Endothelial cell (in vitro differentiated cells): Measurements from ENCODE around the gene ELOVL1. TPM values are rescaled to one million over a fixed set of nuclear protein-coding genes. Genes with fewer than 3 reads are reported as not detected.

Experiments used
- DNase-seq: peaks from one replicate; pipeline ENCODE4 v3.0.0; 2021; ENCODE audit warnings: low spot score
- H3K27ac Mint-ChIP-seq: one replicate; pipeline ENCODE4 v1.8.0; 2021; ENCODE audit warnings: mixed read lengths, inconsistent platforms; ENCODE audit not compliant: unreplicated experiment
- H3K27me3 Mint-ChIP-seq: one replicate; pipeline ENCODE4 v1.8.0; 2021; ENCODE audit warnings: mild to moderate bottlenecking, moderate library complexity, mixed read lengths, inconsistent platforms; ENCODE audit not compliant: unreplicated experiment
- H3K36me3 Mint-ChIP-seq: one replicate; pipeline ENCODE4 v1.8.0; 2021; ENCODE audit warnings: mild to moderate bottlenecking, low read depth, mixed read lengths, inconsistent platforms; ENCODE audit not compliant: unreplicated experiment
- H3K4me1 Mint-ChIP-seq: one replicate; pipeline ENCODE4 v1.8.0; 2021; ENCODE audit warnings: mild to moderate bottlenecking, mixed read lengths, inconsistent platforms; ENCODE audit not compliant: unreplicated experiment
- H3K4me3 Mint-ChIP-seq: one replicate; pipeline ENCODE4 v1.8.0; 2021; ENCODE audit warnings: mild to moderate bottlenecking, mixed read lengths, inconsistent platforms; ENCODE audit not compliant: unreplicated experiment
- H3K9me3 Mint-ChIP-seq: one replicate; pipeline ENCODE4 v1.8.0; 2021; ENCODE audit warnings: mixed read lengths, inconsistent platforms; ENCODE audit not compliant: unreplicated experiment
- total RNA-seq: library from RNA; stranded (reverse); fragmentation: NEBNext Ultra II Directional; extraction: Animal tissue kit (Norgen Biotek cat#: 25700); gene quantifications from one replicate; pipeline ENCODE4 v1.2.1, GENCODE V29; 2021; ENCODE audit not compliant: unreplicated experiment
- TF ChIP-seq, protein P1 (sequence below): fragments of 200-600 bp; sonication (generic); IDR thresholded peaks from one replicate; pipeline ENCODE4 v1.5.0; 2021; ENCODE audit warnings: antibody characterized with exemption; ENCODE audit not compliant: unreplicated experiment

The ELOVL1 gene
- total RNA-seq, 1 donor from 2014 or later = 88.7 TPM

DNA sequence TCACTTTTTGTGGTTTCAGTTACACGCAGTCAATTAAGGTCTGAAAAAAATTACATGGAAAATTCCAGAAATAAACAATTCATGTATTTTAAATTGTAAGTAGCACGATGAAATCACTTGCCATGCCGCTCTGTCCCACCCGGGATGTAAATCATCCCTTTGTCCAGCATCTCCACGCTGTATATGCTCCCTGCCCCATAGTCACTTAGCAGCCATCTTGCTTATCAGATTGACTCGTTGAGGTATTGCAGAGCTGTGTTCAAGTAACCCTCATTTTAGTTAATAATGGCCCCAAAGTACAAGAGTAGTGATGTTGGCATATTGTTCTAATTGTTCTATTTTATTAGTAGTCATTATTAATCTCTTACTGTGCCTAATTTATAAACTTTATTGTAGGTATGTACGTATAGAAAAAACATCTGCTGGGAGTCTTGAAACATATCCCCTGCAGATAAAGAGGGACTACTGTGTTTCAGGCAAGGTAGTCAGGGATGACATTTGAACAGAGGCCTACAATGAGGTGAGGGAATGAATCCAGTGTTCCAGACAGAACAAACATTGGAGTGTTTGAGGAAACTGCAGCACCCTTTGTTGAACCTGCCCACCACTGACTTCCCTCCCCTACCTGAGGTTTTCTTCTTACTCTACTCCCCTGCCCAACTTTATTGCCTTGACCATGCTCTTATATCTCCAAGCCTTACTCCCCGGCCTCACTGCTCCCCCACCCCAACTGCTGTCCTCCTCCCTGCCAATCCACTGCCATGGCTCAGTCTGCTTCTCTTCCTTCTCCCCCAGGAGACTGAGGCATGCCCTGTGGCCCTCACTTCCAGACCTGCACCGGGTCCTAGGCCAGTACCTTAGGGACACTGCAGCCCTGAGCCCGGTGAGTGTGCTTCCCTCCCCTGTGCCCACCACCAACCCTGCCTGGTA is 16.1 kb downstream of the ELOVL1 start:
- Mint-ChIP-seq H3K36me3 (no peaks in the 10 kb centered on the region), H3K27ac (no peak overlapping the region), H3K9me3 (no peaks in the 10 kb centered on the region), H3K4me3 (no peak overlapping the region), H3K27me3 (peaks cover 16% of the 10 kb centered on the region), H3K4me1 (peaks cover 12% of the 10 kb centered on the region)
- TF ChIP-seq, protein P1, sequence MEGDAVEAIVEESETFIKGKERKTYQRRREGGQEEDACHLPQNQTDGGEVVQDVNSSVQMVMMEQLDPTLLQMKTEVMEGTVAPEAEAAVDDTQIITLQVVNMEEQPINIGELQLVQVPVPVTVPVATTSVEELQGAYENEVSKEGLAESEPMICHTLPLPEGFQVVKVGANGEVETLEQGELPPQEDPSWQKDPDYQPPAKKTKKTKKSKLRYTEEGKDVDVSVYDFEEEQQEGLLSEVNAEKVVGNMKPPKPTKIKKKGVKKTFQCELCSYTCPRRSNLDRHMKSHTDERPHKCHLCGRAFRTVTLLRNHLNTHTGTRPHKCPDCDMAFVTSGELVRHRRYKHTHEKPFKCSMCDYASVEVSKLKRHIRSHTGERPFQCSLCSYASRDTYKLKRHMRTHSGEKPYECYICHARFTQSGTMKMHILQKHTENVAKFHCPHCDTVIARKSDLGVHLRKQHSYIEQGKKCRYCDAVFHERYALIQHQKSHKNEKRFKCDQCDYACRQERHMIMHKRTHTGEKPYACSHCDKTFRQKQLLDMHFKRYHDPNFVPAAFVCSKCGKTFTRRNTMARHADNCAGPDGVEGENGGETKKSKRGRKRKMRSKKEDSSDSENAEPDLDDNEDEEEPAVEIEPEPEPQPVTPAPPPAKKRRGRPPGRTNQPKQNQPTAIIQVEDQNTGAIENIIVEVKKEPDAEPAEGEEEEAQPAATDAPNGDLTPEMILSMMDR = no peak
- no peak for DNase-seq

- no peaks in the 10 kb centered on the region for H3K9me3 Mint-ChIP-seq
- H3K4me3 Mint-ChIP-seq = no peak overlapping the region
- TF ChIP-seq, protein P1 = no peak
Measured at GRCh38 chr1:43350976-43351375, 16.8 kb downstream of the ELOVL1 start.

DNA sequence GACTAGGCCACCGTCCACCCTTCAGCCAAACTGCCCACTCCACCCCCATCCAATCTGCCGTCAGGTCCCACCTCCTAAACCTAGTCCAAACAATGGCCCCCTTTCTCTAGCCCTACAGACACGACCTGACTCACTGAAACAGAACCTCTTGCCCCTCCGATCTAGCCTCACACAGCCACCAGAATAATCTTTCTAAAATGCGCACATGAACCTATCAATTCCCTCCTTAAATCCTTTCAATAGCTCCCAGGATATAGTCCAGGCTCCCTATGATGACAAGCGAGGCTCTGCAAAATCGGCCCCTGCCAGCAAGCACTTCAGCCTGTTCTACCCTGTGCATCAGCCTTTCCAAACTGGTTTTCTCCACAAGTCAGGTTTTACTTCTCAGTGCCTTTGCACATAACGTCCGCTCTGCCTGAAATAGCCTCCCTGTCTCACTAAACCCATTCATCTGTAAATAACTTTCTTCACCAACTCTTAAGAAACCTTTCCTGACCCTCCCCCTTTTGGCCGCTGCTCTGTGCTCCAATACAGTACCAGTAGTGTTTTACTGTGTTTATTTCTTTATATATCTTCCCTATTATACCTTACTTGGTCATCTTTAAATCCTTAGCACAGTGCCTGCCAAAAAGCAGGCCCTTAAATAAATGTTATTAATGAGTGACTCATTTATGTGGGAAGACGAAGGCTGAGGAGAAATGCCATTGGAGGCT is 18.1 kb downstream of the ELOVL1 start:
- no peak for DNase-seq
- Mint-ChIP-seq H3K4me3 (peak overlapping the region; percentile 90), H3K27ac (peak overlapping the region; percentile 91), H3K36me3 (no peaks in the 10 kb centered on the region), H3K4me1 (peaks cover 15% of the 10 kb centered on the region), H3K27me3 (peaks cover 14% of the 10 kb centered on the region), H3K9me3 (no peaks in the 10 kb centered on the region)
- TF ChIP-seq, protein P1 = no peak

More at GRCh38 chr1:43350976-43351375, 16.8 kb downstream of the ELOVL1 start:
- Mint-ChIP-seq H3K36me3 (no peaks in the 10 kb centered on the region), H3K27me3 (peaks cover 15% of the 10 kb centered on the region), H3K27ac (no peak overlapping the region), H3K4me1 (peaks cover 14% of the 10 kb centered on the region)
- no peak for DNase-seq

DNA sequence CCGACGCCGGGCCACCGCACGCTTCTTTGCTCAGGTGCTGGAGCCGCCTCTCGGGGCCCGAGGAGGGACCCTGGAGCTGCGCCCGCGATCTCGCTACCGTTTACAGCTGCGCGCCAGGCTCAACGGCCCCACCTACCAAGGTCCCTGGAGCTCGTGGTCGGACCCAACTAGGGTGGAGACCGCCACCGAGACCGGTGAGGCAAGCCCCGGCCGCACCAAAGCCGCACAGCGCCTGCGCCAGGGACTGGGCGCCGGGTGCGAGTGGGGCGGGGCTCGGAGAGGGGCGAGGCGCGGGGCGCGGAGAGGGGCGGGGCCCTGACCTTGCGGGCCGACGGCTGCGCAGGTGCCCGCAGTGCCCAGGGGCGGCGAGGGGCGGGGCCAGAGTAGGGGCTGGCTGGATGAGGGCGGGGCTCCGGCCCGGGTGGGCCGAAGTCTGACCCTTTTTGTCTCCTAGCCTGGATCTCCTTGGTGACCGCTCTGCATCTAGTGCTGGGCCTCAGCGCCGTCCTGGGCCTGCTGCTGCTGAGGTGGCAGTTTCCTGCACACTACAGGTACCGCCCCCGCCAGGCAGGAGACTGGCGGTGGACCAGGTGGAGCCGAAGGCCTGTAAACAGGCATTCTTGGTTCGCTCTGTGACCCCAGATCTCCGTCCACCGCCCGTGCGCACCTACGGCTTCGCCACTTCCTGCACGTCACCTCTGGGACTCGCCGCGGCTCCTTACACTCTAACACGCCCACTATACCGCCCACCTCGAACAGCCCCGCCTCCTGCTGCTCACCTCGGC is 18.8 kb downstream of the ELOVL1 start:
- DNase-seq = peak; percentile 84
- Mint-ChIP-seq H3K36me3 (no peaks in the 10 kb centered on the region), H3K9me3 (no peaks in the 10 kb centered on the region), H3K27ac (peak overlapping the region; percentile 91), H3K4me3 (peak overlapping the region; percentile 90), H3K4me1 (peaks cover 21% of the 10 kb centered on the region), H3K27me3 (peaks cover 11% of the 10 kb centered on the region)
- TF ChIP-seq, protein P1 = no peak
